GM15510 (cell line): ENCODE data around the gene NOTCH1.

ENCODE experiments used
- POLR2A ChIP-seq: IDR thresholded peaks from 3 replicates; pipeline ENCODE4 v1.6.1; 2011; ENCODE audit warnings: borderline replicate concordance; ENCODE audit not compliant: insufficient read length; ENCODE audit errors: extremely low read depth

Gene NOTCH1

GRCh38 chr9:136522314-136523237 lies 23.3 kb downstream of the NOTCH1 start:
- TF ChIP-seq POLR2A = no peak

GRCh38 chr9:136521537-136521936 lies 24.3 kb downstream of the NOTCH1 start:
- TF ChIP-seq POLR2A = no peak

DNA sequence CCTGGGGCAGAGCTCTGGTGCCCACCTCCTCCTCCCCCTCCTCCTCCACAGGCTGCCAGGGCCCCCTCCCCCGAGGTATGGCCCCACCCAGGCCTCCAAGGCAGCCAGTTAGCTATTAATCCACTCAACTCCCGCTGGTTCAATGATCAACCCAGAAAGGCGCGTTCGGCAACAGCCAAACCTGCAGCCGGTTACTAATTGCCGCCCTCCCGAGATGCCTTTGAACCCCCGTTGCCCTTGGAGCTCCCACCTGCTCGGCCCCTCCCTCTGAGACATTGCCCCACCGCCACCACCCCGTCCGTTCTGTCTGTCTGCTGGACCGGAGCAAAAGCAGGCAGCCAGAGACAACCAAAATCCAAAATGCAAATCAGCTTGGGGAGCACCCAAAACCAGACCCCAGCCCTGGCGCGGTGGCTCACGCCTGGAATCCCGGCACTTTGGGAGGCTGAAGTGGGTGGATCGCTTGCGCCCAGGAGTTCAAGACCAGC lies 25.8 kb downstream of the NOTCH1 start:
- no peak for TF ChIP-seq POLR2A

DNA sequence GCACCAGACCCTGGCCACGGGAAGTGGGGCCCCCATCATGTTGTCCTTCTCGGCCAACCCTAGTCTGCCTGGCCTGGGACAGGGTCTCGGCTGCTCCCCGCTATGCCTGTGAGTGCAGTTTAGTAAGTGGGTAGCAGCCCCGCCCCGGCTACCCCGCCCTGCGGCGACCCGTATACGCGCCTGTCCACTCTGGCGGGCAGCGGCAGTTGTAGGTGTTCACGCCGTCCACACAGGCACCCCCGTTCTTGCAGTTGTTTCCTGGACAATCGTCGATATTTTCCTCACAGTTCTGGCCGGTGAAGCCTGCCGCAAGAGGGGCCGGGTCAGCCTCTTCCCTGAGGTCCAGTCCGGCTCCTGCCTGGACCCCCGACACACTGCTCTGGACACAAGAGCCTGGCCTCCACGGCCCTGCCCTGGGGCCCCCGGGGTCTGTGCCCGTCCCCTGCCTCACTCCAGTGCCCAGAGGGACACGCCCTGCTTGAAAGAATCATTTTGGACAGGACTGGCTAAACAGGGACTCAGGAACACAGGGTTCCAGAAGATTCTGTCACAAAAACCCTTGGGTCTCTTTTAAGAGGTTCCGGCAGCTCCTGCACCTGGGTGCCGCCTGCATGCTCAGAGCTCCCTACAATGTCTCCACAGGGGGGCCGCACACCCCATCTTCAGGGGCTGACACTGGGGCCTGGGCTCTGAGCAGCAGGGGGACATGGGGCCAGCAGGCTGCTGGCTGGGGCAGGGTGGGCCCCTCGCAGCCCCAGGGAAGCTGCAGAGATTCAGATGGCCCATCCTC lies 26.4 kb downstream of the NOTCH1 start:
- TF ChIP-seq POLR2A = no peak

GRCh38 chr9:136518623-136519022 lies 27.2 kb downstream of the NOTCH1 start:
- TF ChIP-seq POLR2A = no peak

DNA sequence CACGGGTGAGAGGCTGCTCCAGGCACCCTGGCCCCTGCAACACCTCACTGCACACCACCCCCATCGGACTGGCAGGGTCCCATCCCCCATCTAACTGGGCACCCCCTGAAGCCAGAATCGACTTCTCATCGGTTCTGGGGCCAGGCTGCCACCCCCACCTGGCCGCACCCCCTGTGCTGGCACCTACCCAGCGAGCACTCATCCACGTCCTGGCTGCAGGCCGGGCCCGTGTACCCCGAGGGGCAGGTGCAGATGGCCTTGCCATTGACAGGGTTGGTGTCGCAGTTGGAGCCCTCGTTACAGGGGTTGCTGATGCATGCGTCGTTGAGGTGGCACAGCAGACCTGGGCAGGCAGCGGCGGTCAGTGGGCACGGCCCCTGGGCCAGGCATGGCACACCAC lies 27.9 kb downstream of the NOTCH1 start:
- no peak for TF ChIP-seq POLR2A

DNA sequence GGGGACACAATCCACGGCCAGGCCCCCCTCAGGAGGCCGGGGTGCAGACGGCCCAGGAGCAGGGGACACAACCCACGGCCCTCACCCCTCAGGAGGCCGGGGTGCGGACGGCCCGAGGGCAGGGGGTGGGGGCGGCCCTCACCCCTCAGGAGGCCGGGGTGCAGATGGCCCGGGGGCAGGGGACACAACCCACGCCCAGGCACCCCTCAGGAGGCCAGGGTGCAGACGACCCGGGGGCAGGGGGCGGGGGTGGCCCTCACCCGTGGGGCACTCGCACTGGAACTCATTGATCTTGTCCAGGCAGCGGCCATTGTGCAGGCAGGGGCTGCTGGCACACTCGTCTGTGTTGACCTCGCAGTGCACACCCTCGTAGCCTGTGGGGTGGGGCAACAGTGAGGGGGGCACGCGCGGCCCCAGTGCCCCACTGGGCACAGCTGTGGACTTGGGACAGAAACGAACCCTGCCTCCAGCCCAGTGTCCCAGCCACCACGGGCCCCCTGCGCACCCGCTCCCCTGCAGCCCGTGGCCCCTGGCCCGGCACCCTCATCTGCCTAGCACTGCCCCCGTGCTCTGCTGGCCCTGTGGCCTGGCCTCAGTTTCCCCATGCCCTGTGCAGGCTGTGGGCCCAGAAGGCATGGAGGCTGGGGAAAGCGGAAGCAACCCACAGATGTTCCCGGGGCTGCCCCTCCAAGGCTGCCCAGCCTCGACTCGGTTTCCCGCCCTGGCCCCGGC lies 28.7 kb downstream of the NOTCH1 start:
- no peak for TF ChIP-seq POLR2A

DNA sequence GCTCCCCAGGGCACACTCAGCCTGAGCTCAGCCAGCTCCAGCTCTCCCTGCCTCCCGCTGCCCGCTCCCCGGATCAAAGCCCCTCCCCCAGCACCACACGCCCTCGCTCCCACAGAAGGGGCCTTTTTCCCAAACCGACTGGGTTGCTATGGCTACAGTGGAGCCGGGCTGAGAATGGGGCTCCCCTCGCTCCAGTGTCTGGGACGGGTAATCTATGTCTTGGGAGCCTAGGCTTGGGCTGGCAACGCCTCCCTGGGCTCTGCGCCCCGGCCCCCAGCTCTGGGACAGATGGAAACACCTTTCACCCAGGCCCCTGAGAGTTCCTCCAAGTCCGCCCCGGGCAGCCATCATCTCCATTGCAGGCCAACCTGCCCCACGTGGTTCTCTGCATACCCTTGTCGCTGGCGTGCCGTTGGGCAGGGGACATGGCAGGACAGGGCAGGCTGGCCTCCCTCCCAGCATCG lies 29.6 kb downstream of the NOTCH1 start:
- no peak for TF ChIP-seq POLR2A

DNA sequence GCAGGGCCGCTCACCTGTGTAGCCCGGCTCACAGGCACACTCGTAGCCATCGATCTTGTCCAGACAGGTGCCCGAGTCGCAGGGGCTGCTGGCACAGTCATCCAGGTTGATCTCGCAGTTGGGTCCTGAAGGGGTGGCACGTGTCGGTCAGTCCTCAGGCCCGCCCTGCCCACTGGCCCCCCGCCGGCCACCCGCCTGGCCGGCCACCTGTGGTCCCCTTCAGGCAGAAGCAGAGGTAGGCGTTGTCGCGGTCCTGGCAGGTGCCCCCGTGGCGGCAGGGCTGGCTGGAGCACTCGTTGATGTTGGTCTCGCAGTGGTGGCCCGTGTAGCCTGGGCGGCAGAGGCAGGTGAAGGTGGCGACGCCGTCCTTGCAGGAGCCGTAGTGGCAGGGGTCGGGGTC lies 30.6 kb downstream of the NOTCH1 start:
- no peak for TF ChIP-seq POLR2A

DNA sequence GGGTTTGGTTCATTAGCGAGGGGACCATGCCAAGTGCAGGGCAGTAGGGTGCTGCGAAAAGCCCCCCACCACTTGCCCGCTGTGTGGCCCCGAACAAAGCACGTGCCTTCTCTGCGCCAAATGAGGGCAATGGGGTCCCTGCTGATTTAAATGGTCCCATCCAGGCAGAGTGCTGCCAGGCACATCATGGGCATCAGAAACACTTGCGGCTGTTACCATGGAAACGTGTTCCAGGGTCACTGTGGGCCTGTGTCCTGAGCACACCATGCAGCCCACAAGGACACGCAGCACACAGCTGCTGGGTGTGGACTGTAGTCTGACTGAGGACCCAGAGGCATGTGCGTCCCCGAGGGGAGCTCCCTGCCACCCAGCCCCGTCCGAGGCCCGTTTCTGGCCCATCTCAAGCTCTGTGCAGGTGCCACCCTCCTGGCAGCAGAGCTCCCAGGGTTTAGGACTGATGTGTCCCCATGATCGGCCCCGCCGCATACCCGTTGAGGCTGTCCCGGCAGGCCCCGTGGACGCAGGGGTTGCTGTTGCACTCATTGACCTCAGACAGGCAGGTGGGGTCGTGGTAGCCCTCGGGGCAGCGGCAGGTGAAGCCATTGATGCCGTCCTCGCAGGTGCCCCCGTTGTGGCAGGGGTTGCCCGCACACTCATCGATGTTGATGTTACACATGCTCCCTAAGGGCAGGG lies 31.7 kb downstream of the NOTCH1 start:
- no peak for TF ChIP-seq POLR2A

- no peak for TF ChIP-seq POLR2A
Measured at GRCh38 chr9:136513191-136513590, 32.7 kb downstream of the NOTCH1 start.

DNA sequence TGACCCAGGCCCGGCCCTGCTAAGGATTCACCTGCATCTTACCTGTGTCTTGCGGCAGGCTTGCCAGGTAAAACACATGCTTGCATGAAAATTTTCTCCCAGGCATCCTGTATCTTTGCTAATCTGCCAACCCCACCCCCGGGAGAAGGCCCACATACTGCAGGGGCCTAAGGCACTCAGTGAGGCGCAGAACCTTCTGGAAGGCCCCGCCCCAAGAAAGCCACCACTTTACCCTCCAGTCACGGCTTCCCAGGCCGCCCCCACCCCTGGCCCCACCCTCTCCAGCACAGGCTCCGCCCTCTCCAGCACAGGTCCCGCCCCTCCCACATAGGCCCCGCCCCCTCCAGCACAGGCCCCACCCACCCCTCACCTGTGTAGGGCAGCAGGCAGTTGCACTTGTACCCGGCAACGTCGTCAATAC lies 33.2 kb downstream of the NOTCH1 start:
- TF ChIP-seq POLR2A = no peak

DNA sequence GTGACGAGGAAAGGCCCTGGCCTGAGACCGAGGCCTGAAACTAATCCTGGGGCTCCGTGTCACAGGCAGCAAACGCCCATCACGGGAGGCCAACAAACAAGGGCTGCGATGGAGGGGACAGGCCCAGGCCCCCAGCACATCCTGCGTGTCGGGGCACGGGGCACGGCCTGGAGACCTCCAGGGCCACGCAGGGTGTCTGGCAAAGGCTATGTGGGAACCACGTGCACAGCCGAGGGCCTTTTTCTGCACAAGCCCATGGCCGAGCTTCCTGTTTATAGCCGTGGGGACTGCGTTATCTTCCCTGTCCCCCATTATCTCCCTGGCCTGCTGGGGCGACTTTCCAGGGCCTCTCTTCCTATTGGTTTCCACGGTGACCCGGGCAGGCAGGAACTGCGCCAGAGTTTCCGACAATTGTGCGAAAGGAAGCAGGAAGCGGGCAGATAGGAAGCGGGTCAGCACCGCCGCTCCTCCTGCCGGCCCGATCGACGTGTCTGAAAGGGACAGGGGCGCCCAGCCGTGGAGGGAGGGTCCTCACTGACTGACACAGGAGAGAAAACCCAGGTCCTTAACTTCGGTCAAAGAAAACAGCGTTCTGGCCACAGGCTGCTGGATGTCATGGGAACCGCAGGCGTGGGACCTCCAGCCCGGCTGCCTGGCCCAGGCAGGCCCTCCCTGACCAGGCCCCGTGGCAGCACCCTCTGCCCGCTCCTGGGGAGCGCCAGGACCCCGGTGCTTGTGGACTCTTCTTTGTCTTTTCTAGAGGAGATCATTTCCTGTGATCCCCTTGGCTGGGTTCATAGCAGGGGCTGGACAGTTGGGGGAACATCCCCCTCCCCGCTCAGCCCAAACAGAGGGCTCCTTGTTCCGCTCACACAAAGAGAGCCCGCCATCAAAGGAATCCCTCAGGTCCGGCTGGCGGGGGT lies 33.9 kb downstream of the NOTCH1 start:
- no peak for TF ChIP-seq POLR2A
